HG03159 (cell line): Measurements from ENCODE around the gene DDX54.
"Not testable (repeated sequence)": the region's sequence is repeated elsewhere in the genome, so short reads cannot be mapped to it uniquely, and the experiment has no call there.

Experiments
- ATAC-seq: cut with Tn5 transposase; IDR thresholded peaks from one replicate; pipeline ENCODE4 v1.9.1; 2021; ENCODE audit warnings: mild to moderate bottlenecking, moderate library complexity; ENCODE audit not compliant: unreplicated experiment

Gene DDX54

GRCh38 chr12:113220593-113221180, 35.4 kb upstream of the DDX54 start:
- ATAC-seq: peak; percentile 1

- ATAC-seq: no peak
Observed at GRCh38 chr12:113216027-113216426, 30.7 kb upstream of the DDX54 start.

- peak; percentile 56 for ATAC-seq
Observed at GRCh38 chr12:113214895-113215400, 29.7 kb upstream of the DDX54 start.

GRCh38 chr12:113211160-113211559, 25.9 kb upstream of the DDX54 start:
- no peak for ATAC-seq

GRCh38 chr12:113208041-113208934, 23.0 kb upstream of the DDX54 start:
- ATAC-seq: peak; percentile 73

- ATAC-seq: no peak
Observed at GRCh38 chr12:113207613-113208040, 22.3 kb upstream of the DDX54 start.

GRCh38 chr12:113206802-113207201, 21.5 kb upstream of the DDX54 start:
- not testable (repeated sequence) for ATAC-seq

- ATAC-seq: no peak
Observed at GRCh38 chr12:113204804-113205203, 19.5 kb upstream of the DDX54 start.

- no peak for ATAC-seq
Observed at GRCh38 chr12:113203852-113204760, 18.8 kb upstream of the DDX54 start.

- ATAC-seq: no peak
Observed at GRCh38 chr12:113202300-113203075, 17.2 kb upstream of the DDX54 start.

GRCh38 chr12:113201187-113202177, 16.2 kb upstream of the DDX54 start:
- ATAC-seq: no peak

- ATAC-seq: no peak
Observed at GRCh38 chr12:113200021-113200797, 14.9 kb upstream of the DDX54 start.

- ATAC-seq: no peak
Observed at GRCh38 chr12:113198296-113198695, 13.0 kb upstream of the DDX54 start.

- no peak for ATAC-seq
Observed at GRCh38 chr12:113197518-113198077, 12.3 kb upstream of the DDX54 start.

- no peak for ATAC-seq
Observed at GRCh38 chr12:113196990-113197389, 11.7 kb upstream of the DDX54 start.

GRCh38 chr12:113196582-113196981, 11.3 kb upstream of the DDX54 start:
- no peak for ATAC-seq

- ATAC-seq: no peak
Observed at GRCh38 chr12:113195598-113195997, 10.3 kb upstream of the DDX54 start.

- no peak for ATAC-seq
Observed at GRCh38 chr12:113194971-113195391, 9.7 kb upstream of the DDX54 start.
